ENCODE results near the gene PLEKHA5. TPM values are rescaled to one million over a fixed set of nuclear protein-coding genes. Genes with fewer than 3 reads are reported as not detected.

The PLEKHA5 gene
- total RNA-seq, 1 donor from 2014 or later: 68.6 TPM

GRCh38 chr12:19140381-19141236 lies 11.1 kb downstream of the PLEKHA5 start:
- peaks cover 10% of the 10 kb centered on the region for H3K4me1 Mint-ChIP-seq (ENCODE audit: unreplicated experiment)
- no peak overlapping the region for H3K27ac Mint-ChIP-seq
- no peak for DNase-seq (ENCODE audit: extremely low spot score, unreplicated experiment)
- peaks cover 57% of the 10 kb centered on the region for H3K36me3 Mint-ChIP-seq
- no peak overlapping the region for H3K4me3 Mint-ChIP-seq
- no peak for TF ChIP-seq CTCF (conservative IDR thresholded peaks at IDR 0.05)
- no peaks in the 10 kb centered on the region for H3K27me3 Mint-ChIP-seq
- H3K9me3 Mint-ChIP-seq: no peaks in the 10 kb centered on the region

- Mint-ChIP-seq H3K4me1 (ENCODE audit: unreplicated experiment) (peaks cover 10% of the 10 kb centered on the region), H3K36me3 (peaks cover 56% of the 10 kb centered on the region)
These were observed 13.0 kb downstream of the PLEKHA5 start for GRCh38 chr12:19142499-19142898.

GRCh38 chr12:19144287-19144686 lies 14.8 kb downstream of the PLEKHA5 start:
- Mint-ChIP-seq H3K36me3 (peaks cover 57% of the 10 kb centered on the region), H3K4me1 (ENCODE audit: unreplicated experiment) (peaks cover 4% of the 10 kb centered on the region), H3K4me3 (no peak overlapping the region), H3K27ac (no peak overlapping the region), H3K9me3 (no peaks in the 10 kb centered on the region), H3K27me3 (no peaks in the 10 kb centered on the region)
- no peak for TF ChIP-seq CTCF (conservative IDR thresholded peaks at IDR 0.05)
- no peak for DNase-seq (ENCODE audit: extremely low spot score, unreplicated experiment)

More at GRCh38 chr12:19142499-19142898, 13.0 kb downstream of the PLEKHA5 start:
- Mint-ChIP-seq H3K27ac (no peak overlapping the region), H3K27me3 (no peaks in the 10 kb centered on the region), H3K4me3 (no peak overlapping the region), H3K9me3 (no peaks in the 10 kb centered on the region)
- no peak for DNase-seq (ENCODE audit: extremely low spot score, unreplicated experiment)
- TF ChIP-seq CTCF (conservative IDR thresholded peaks at IDR 0.05): no peak

GRCh38 chr12:19144985-19145384 lies 15.5 kb downstream of the PLEKHA5 start:
- Mint-ChIP-seq H3K9me3 (no peaks in the 10 kb centered on the region), H3K4me3 (no peak overlapping the region), H3K27ac (no peak overlapping the region), H3K27me3 (no peaks in the 10 kb centered on the region), H3K36me3 (peaks cover 56% of the 10 kb centered on the region), H3K4me1 (ENCODE audit: unreplicated experiment) (peaks cover 1% of the 10 kb centered on the region)
- DNase-seq (ENCODE audit: extremely low spot score, unreplicated experiment): no peak
- no peak for TF ChIP-seq CTCF (conservative IDR thresholded peaks at IDR 0.05)

- Mint-ChIP-seq H3K4me1 (ENCODE audit: unreplicated experiment) (no peaks in the 10 kb centered on the region), H3K4me3 (no peak overlapping the region), H3K27ac (no peak overlapping the region), H3K27me3 (no peaks in the 10 kb centered on the region), H3K36me3 (peaks cover 59% of the 10 kb centered on the region), H3K9me3 (peaks cover 5% of the 10 kb centered on the region)
- DNase-seq (ENCODE audit: extremely low spot score, unreplicated experiment): no peak
- TF ChIP-seq CTCF (conservative IDR thresholded peaks at IDR 0.05): no peak
These were observed 19.3 kb downstream of the PLEKHA5 start for GRCh38 chr12:19148860-19149259.

Measured in type B pancreatic cell (in vitro differentiated cells).